HepG2 (cell line): ENCODE data around the gene PLRG1. TPM values are rescaled to one million over a fixed set of nuclear protein-coding genes. Genes with fewer than 3 reads are reported as not detected.

Experiments
- ATAC-seq: fragments of 200-7000 bp; cut with Tn5 transposase; 3 replicates; pipeline ENCODE4 v1.9.1; 2020; ENCODE audit warnings: mild to moderate bottlenecking, moderate library complexity
- BruUV-seq: library from RNA; stranded (reverse); fragments of 400-500 nt; replicated peaks from 2 replicates; lab custom pipeline; 2021; lab: Mats Ljungman, UMichigan
- CTCF ChIA-PET: fragments of 300-600 bp; formaldehyde crosslinking; extraction: SDS; loops from one replicate; lab custom pipeline; 2021; ENCODE audit warnings: low total read pairs, inconsistent platforms, low intra/inter-chr PET ratio; lab: Yijun Ruan, JAX
- POLR2A ChIA-PET: fragments of 350-600 bp; sonication (Branson Sonifier 250); formaldehyde crosslinking; loops from one replicate; lab custom pipeline; 2020; ENCODE audit warnings: antibody characterized with exemption, inconsistent platforms; lab: Yijun Ruan, JAX
- DNase-seq: peaks from one replicate; pipeline ENCODE4 v3.0.0-alpha.2; 2015; ENCODE audit warnings: low spot score
- FAIRE-seq: peaks from 3 replicates; lab custom pipeline; 2011; peaks lifted over from hg19 to GRCh38; lab: Jason Lieb, UNC
- H2AFZ ChIP-seq: one replicate; pipeline ENCODE4 v1.6.1; 2011; ENCODE audit warnings: low read length, inconsistent platforms
- H3K27ac ChIP-seq: fragments of 300-600 bp; 3 replicates; pipeline ENCODE4 v1.8.0; 2011; ENCODE audit warnings: mixed run types, mild to moderate bottlenecking, mixed read lengths, low read length, inconsistent platforms; ENCODE audit not compliant: insufficient read depth; ENCODE audit errors: extremely low read length
- H3K27me3 ChIP-seq, 2 experiments: fragments of 200-600 bp in 1 of 2; 2 replicates in 1 of 2; 3 replicates in 1 of 2; pipeline versions ENCODE4 v1.6.0 to v1.8.0; 2011; ENCODE audit warnings: low read length in 2 of 2, mild to moderate bottlenecking in 2 of 2, moderate library complexity in 2 of 2, inconsistent platforms in 1 of 2; ENCODE audit not compliant: insufficient read depth in 2 of 2, control insufficient read depth in 1 of 2
- H3K36me3 ChIP-seq, 2 experiments: fragments of 200-600 bp in 1 of 2; replicated peaks in 1 of 2; 2 replicates in 1 of 2; 3 replicates in 1 of 2; pipeline versions ENCODE4 v1.5.1 to v1.8.0; 2011; ENCODE audit warnings: low read length in 2 of 2, inconsistent platforms in 1 of 2; ENCODE audit not compliant: insufficient read depth in 2 of 2, control insufficient read depth in 1 of 2
- H3K4me1 ChIP-seq: 2 replicates; pipeline ENCODE4 v1.5.1; 2012; ENCODE audit warnings: low read length, inconsistent platforms; ENCODE audit not compliant: insufficient read depth
- H3K4me2 ChIP-seq: 2 replicates; pipeline ENCODE4 v1.6.0; 2011; ENCODE audit warnings: low read depth, low read length, inconsistent platforms
- H3K4me3 ChIP-seq, 3 experiments: fragments of 200-600 bp in 1 of 3; sonication (generic), shearing (Covaris generic) in 1 of 3; replicated peaks in 1 of 3; 2 replicates each; pipeline ENCODE4 v1.5.1; 2011 to 2016; ENCODE audit warnings: low read length in 3 of 3, inconsistent platforms in 2 of 3, low read depth in 2 of 3, mild to moderate bottlenecking in 2 of 3, control low read depth in 1 of 3, mixed read lengths in 1 of 3; ENCODE audit not compliant: insufficient read depth in 1 of 3
- H3K79me2 ChIP-seq: one replicate; pipeline ENCODE4 v1.6.1; 2011; ENCODE audit warnings: low read length, inconsistent platforms; ENCODE audit not compliant: insufficient read depth
- H3K9ac ChIP-seq: 2 replicates; pipeline ENCODE4 v1.6.0; 2011; ENCODE audit warnings: mild to moderate bottlenecking, low read depth, low read length, inconsistent platforms; ENCODE audit not compliant: insufficient read depth
- H3K9me3 ChIP-seq: 2 replicates; pipeline ENCODE4 v1.5.1; 2012; ENCODE audit warnings: mild to moderate bottlenecking, low read length
- H4K20me1 ChIP-seq: 2 replicates; pipeline ENCODE4 v1.6.0; 2011; ENCODE audit warnings: inconsistent platforms, mild to moderate bottlenecking, low read length, moderate library complexity; ENCODE audit not compliant: insufficient read depth
- CTCF ChIP-seq: sonication (generic); formaldehyde crosslinking; IDR thresholded peaks from 2 replicates; pipeline ENCODE4 v1.5.0; 2020; ENCODE audit warnings: mild to moderate bottlenecking, missing genetic modification reagents, moderate library complexity
- GLMP ChIP-seq: sonication (generic); formaldehyde crosslinking; IDR thresholded peaks from 2 replicates; pipeline ENCODE4 v1.9.0; 2021; ENCODE audit warnings: missing genetic modification reagents, mild to moderate bottlenecking, borderline replicate concordance
- PPARG ChIP-seq: conservative IDR thresholded peaks from 2 replicates; pipeline ENCODE4 v1.6.1; 2016; ENCODE audit warnings: missing biosample characterization, missing genetic modification reagents
- RAD21 ChIP-seq: fragments of 450-650 bp; formaldehyde crosslinking; IDR thresholded peaks from 2 replicates; pipeline ENCODE4 v1.5.0; 2020; ENCODE audit warnings: mild to moderate bottlenecking
- SMC3 ChIP-seq: IDR thresholded peaks from 2 replicates; pipeline ENCODE4 v1.6.1; 2011; ENCODE audit warnings: low read length, improper control_type of control experiment
- STAG1 ChIP-seq: sonication (generic); formaldehyde crosslinking; IDR thresholded peaks from 2 replicates; pipeline ENCODE4 v1.4.0; 2020; ENCODE audit warnings: missing genetic modification reagents
- ZNF263 ChIP-seq: sonication (generic); formaldehyde crosslinking; IDR thresholded peaks from 2 replicates; pipeline ENCODE4 v1.4.0; 2020; ENCODE audit warnings: missing genetic modification reagents
- ZNF792 ChIP-seq: IDR thresholded peaks from 2 replicates; pipeline ENCODE4 v1.6.1; 2016
- WGBS: methylation state at CpG from one replicate; pipeline ENCODE4 v1.1.6; 2017; ENCODE audit warnings: low lambda C conversion rate; 5-methylcytosine and 5-hydroxymethylcytosine counted together
- in situ Hi-C: cut with HindIII; loops from 2 replicates; pipeline ENCODE4 v1.10.0; 2017; ENCODE audit warnings: low pct_unique_long_range_greater_than_20kb; ENCODE audit not compliant: extremely low pct_ligation_motif_present
- intact Hi-C: fragments of 100-400 bp; cut with micrococcal nuclease; formaldehyde crosslinking; loops from one replicate; pipeline ENCODE4 v1.10.0; 2022; ENCODE audit not compliant: unreplicated experiment
- polyA plus RNA-seq, 8 experiments: library from polyadenylated mRNA; depleted of rRNA in 3 of 8; stranded (reverse) in 7 of 8; unstranded in 1 of 8; fragments of >200 nt; fragmentation: Illumina TruSeq in 4 of 8; extraction: Trizol in 4 of 8; gene quantifications; 2 replicates each; pipeline versions ENCODE4 v1.2.1 to v1.2.3, GENCODE V29; 2011 to 2016; ENCODE audit warnings: low read depth in 4 of 8, missing spikeins in 1 of 8, mixed read lengths in 1 of 8; ENCODE audit not compliant: insufficient read depth in 1 of 8
- total RNA-seq, 5 experiments: library from RNA; depleted of rRNA; stranded (reverse); fragments of >200 nt; fragmentation: Illumina TruSeq; extraction: Trizol; gene quantifications; 2 replicates each; pipeline ENCODE4 v1.2.3, GENCODE V29; 2016; ENCODE audit warnings: low read depth in 1 of 5

Gene PLRG1
- total and polyA plus RNA-seq, 2 of the 13 experiments (the other 11 are each of a cell fraction or from before 2014, with no cell fraction given): 77.3 to 110 TPM

GRCh38 chr4:154506253-154506652 is 43.9 kb downstream of the PLRG1 start:
- POLR2A ChIA-PET: no interaction called here
- peak; percentile 65 for ATAC-seq
- H3K4me3 ChIP-seq: no peak overlapping the region
- no peaks in the 10 kb centered on the region for H4K20me1 ChIP-seq
- no peak overlapping the region for H3K9ac ChIP-seq
- WGBS: 2% methylated on average over 2 of the region's 2 CpGs
- BruUV-seq: no TSS peak
- CTCF ChIA-PET: interaction anchor here (0.7 to 1.2 kb wide), 3 partner anchors 106 to 176 kb away, joined by 3 to 5 read pairs (median 3); no protein-coding TSS in a partner anchor
- H3K27me3 ChIP-seq: no peaks in the 10 kb centered on the region; a peak in 2 of 5 replicates
- intact Hi-C loops (loop anchor here (2.0 kb wide), 1 partner anchor 177 kb away; no protein-coding TSS in a partner anchor), in situ Hi-C loops (loop anchor here (5.0 kb wide), 1 partner anchor 109 kb away; no protein-coding TSS in a partner anchor)
- H3K79me2 ChIP-seq: no peaks in the 10 kb centered on the region
- peak; percentile 69 for FAIRE-seq
- H3K4me2 ChIP-seq: no peak overlapping the region
- no peak overlapping the region for H2AFZ ChIP-seq
- TF ChIP-seq GLMP (CRISPR knock-in tag) (no peak), RAD21 (CRISPR knock-in tag) (peak; percentile 36; the same call in 1 of the 2 replicates), STAG1 (CRISPR knock-in tag) (peak; percentile 60), PPARG (CRISPR knock-in tag) (0 out of 2 replicates have a peak, but pooled peaks have one; percentile 58), ZNF792 (CRISPR knock-in tag) (no peak), SMC3 (peak; percentile 80), ZNF263 (CRISPR knock-in tag) (peak; percentile 38; the same call in 1 of the 2 replicates), CTCF (CRISPR knock-in tag) (peak; percentile 63)
- DNase-seq: peak; percentile 27
- no peaks in the 10 kb centered on the region for H3K4me1 ChIP-seq
- no peak overlapping the region for H3K27ac ChIP-seq
- H3K9me3 ChIP-seq: no peaks in the 10 kb centered on the region
- H3K36me3 ChIP-seq: no peaks in the 10 kb centered on the region
